Stimulated activated effector memory CD8-positive, alpha-beta T cell treated with anti-CD3 and anti-CD28 coated beads, Interleukin-12 subunit alpha, Interleukin-12 subunit beta, amount 100 ng/mL, for 72 hours (primary cell): ENCODE results near the gene CLIP4.

ENCODE experiments used
- ATAC-seq: fragments of 150-1000 bp; cut with Tn5 transposase; 2 replicates; pipeline ENCODE4 v1.10.0; 2021
- DNase-seq, 2 donors: peaks; one replicate each; pipeline ENCODE4 v3.0.0; 2021 to 2022; ENCODE audit warnings: low spot score in 2 of 2
- H3K27ac Mint-ChIP-seq: one replicate; pipeline ENCODE4 v1.8.0; 2022; ENCODE audit warnings: mild to moderate bottlenecking, mixed read lengths
- H3K36me3 Mint-ChIP-seq: one replicate; pipeline ENCODE4 v1.8.0; 2022; ENCODE audit warnings: mild to moderate bottlenecking, mixed read lengths
- H3K4me1 Mint-ChIP-seq: one replicate; pipeline ENCODE4 v1.8.0; 2022; ENCODE audit warnings: mixed read lengths
- H3K4me3 Mint-ChIP-seq: one replicate; pipeline ENCODE4 v1.8.0; 2022; ENCODE audit warnings: mild to moderate bottlenecking, mixed read lengths
- H3K9me3 Mint-ChIP-seq: one replicate; pipeline ENCODE4 v1.8.0; 2022; ENCODE audit warnings: mixed read lengths

Gene CLIP4

GRCh38 chr2:29113027-29113686 is 2.1 kb upstream of the CLIP4 start:
- no peak for ATAC-seq
- Mint-ChIP-seq H3K36me3 (peaks cover 18% of the 10 kb centered on the region), H3K27ac (no peak overlapping the region), H3K4me3 (no peak overlapping the region), H3K4me1 (peaks cover 47% of the 10 kb centered on the region), H3K9me3 (no peaks in the 10 kb centered on the region)
- DNase-seq, result no peak

DNA sequence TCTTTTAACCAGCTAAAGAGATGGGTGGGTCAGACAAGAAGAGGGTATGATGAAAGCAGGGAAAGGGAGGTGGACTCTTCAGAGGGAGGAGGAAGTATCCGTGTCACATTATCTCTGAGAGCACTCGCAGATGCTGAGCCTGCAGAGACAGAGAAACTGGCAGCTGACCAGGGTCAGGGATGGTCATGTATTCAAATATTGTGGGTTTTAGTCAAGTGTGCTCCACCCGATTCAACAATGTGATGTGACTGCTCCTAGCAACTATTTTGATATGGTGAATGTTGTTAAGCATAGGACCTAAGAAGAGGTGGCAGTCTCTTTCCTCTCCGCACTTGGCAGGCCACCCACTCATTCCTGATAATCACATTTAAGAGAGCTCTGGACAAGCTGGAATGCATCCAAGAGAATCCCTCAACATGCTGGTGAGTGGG is 1.3 kb upstream of the CLIP4 start:
- Mint-ChIP-seq H3K27ac (peak overlapping the region; percentile 95), H3K9me3 (no peaks in the 10 kb centered on the region), H3K4me1 (peaks cover 51% of the 10 kb centered on the region), H3K4me3 (peak overlapping the region; percentile 81), H3K36me3 (peaks cover 18% of the 10 kb centered on the region)
- ATAC-seq (no peak), DNase-seq (peak in 1 of 2 donors; percentile 47)

DNA sequence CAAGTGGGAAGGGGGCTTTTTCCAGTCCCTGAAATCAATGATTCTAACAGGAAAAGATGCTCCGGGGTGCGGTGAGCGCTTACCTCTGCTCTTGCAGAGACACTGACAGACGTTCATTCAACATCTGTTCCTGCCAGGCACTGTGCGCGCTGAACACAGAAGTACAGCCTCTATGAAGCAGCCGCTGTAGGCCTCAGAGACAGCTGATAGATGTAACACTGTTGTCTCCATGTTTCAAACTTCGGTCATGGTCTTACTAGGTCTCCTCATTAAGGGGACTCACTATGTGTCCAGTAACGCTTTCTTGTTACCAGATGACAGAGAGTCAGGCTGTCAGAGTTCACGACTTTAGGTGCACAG is 649 bp upstream of the CLIP4 start:
- Mint-ChIP-seq H3K36me3 (peaks cover 18% of the 10 kb centered on the region), H3K27ac (peak overlapping the region; percentile 95), H3K9me3 (no peaks in the 10 kb centered on the region), H3K4me1 (peaks cover 57% of the 10 kb centered on the region), H3K4me3 (peak overlapping the region; percentile 81)
- no peak for ATAC-seq
- no peak for DNase-seq

GRCh38 chr2:29115797-29116781 is 874 bp downstream of the CLIP4 start:
- Mint-ChIP-seq H3K9me3 (no peaks in the 10 kb centered on the region), H3K4me3 (peak overlapping the region; percentile 74), H3K4me1 (peaks cover 56% of the 10 kb centered on the region), H3K27ac (peak overlapping the region; percentile 67), H3K36me3 (peaks cover 18% of the 10 kb centered on the region)
- ATAC-seq (peak; percentile 71), DNase-seq (peak; percentile 40 to 77)

- DNase-seq (no peak), ATAC-seq (no peak)
- Mint-ChIP-seq H3K9me3 (no peaks in the 10 kb centered on the region), H3K27ac (peak overlapping the region; percentile 67), H3K4me3 (peak overlapping the region; percentile 74), H3K36me3 (peaks cover 30% of the 10 kb centered on the region), H3K4me1 (peaks cover 49% of the 10 kb centered on the region)
Observed at GRCh38 chr2:29117636-29118303, 2.6 kb downstream of the CLIP4 start.

- DNase-seq (no peak), ATAC-seq (no peak)
- H3K4me3 Mint-ChIP-seq, result no peak overlapping the region
- peaks cover 45% of the 10 kb centered on the region for H3K36me3 Mint-ChIP-seq
- H3K27ac Mint-ChIP-seq, result peak overlapping the region; percentile 34
- H3K4me1 Mint-ChIP-seq, result peaks cover 55% of the 10 kb centered on the region
- peaks cover 7% of the 10 kb centered on the region for H3K9me3 Mint-ChIP-seq
Observed at GRCh38 chr2:29119211-29119610, 4.0 kb downstream of the CLIP4 start.

GRCh38 chr2:29120846-29121245 is 5.6 kb downstream of the CLIP4 start:
- H3K36me3 Mint-ChIP-seq, result peaks cover 52% of the 10 kb centered on the region
- peaks cover 58% of the 10 kb centered on the region for H3K4me1 Mint-ChIP-seq
- no peak overlapping the region for H3K27ac Mint-ChIP-seq
- H3K9me3 Mint-ChIP-seq, result peaks cover 11% of the 10 kb centered on the region
- ATAC-seq (no peak), DNase-seq (no peak)
- H3K4me3 Mint-ChIP-seq, result no peak overlapping the region

DNA sequence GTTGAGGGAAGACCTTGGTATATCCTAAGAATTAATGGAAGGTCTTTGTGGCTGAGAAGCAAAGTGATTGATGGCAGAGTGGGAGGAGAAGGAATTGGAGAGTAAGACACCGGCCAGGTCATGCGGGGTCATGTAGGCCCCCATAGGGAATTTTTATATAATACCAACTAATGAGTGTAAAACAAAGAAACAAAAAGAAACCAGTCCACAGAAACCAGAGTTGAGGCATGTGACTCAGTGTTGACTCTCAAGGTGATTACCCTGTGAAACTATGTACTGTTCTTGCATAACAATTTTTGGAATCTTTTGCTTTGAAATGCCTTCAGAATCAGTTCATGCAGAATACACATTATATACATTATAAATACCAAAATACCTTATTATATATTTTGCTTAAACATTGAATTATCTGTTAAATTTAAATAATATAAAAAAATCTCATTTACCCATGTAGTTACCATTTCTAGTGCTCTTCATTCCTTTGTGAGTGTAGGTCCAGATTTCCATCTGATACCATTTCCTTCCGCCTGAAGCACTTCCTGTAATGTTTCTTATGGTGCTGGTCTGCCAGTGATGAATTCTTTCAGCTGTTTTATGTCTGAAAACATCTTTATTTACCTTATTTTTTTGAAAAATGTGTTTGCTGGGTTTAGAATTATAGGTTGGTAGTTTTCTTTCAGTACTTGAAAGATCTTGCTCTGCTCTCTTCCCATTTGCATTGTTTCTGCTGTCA is 8.6 kb downstream of the CLIP4 start:
- peak overlapping the region; percentile 46 for H3K27ac Mint-ChIP-seq
- peak; percentile 93 for ATAC-seq
- DNase-seq, result no peak
- H3K4me3 Mint-ChIP-seq, result peak overlapping the region; percentile 15
- H3K9me3 Mint-ChIP-seq, result peaks cover 11% of the 10 kb centered on the region
- peaks cover 52% of the 10 kb centered on the region for H3K4me1 Mint-ChIP-seq
- peaks cover 65% of the 10 kb centered on the region for H3K36me3 Mint-ChIP-seq

- ATAC-seq (no peak), DNase-seq (no peak)
- H3K27ac Mint-ChIP-seq, result no peak overlapping the region
- peaks cover 11% of the 10 kb centered on the region for H3K9me3 Mint-ChIP-seq
- peaks cover 67% of the 10 kb centered on the region for H3K36me3 Mint-ChIP-seq
- H3K4me1 Mint-ChIP-seq, result peaks cover 47% of the 10 kb centered on the region
- no peak overlapping the region for H3K4me3 Mint-ChIP-seq
Observed at GRCh38 chr2:29124504-29124903, 9.3 kb downstream of the CLIP4 start.

- Mint-ChIP-seq H3K4me1 (peaks cover 33% of the 10 kb centered on the region), H3K9me3 (peaks cover under 1% of the 10 kb centered on the region), H3K4me3 (peak overlapping the region; percentile 60), H3K27ac (peak overlapping the region; percentile 91), H3K36me3 (peaks cover 83% of the 10 kb centered on the region)
- DNase-seq, result no peak
- peak; percentile 53 for ATAC-seq
Observed at GRCh38 chr2:29129586-29130281, 14.5 kb downstream of the CLIP4 start.

DNA sequence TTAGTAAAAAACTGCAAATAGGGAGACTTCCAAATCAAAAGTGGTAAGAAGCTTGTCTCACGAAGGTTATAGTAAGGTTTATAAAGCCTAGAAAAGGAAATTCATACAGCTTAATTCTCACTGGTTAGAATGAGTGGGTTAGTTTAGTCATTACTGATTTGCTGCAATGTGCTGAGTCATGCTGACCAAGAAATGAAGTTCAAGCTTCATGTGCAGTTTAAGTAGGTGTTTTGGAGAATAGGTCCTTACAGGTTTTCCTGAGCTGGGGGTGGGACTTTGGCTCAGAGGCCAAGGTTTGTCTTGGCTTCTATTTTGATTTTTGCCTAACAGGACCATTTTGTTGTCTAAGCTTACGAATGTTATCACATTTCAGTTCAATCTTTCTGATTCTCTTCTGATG is 15.1 kb downstream of the CLIP4 start:
- ATAC-seq, result peak; percentile 100
- no peaks in the 10 kb centered on the region for H3K9me3 Mint-ChIP-seq
- H3K4me1 Mint-ChIP-seq, result peaks cover 30% of the 10 kb centered on the region
- H3K27ac Mint-ChIP-seq, result peak overlapping the region; percentile 91
- no peak for DNase-seq
- peak overlapping the region; percentile 60 for H3K4me3 Mint-ChIP-seq
- peaks cover 78% of the 10 kb centered on the region for H3K36me3 Mint-ChIP-seq

DNA sequence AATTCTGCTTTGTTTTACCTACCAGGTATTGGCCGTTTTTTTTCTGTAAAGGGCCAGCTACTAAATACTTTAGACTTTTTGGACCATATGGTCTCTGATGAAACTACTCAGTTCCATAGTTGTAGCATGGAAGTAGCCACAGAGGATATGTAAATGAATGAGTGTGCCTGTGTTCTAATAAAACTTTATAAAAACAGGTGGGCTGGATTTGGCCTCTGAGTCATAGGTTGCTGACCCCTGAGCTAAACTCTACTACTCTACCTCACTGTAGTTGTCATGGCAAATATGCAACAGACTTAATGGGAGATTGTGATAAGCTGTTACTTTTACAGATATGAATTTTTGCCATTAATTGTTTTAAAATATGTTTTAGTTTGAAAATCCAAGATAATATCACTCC is 19.7 kb downstream of the CLIP4 start:
- Mint-ChIP-seq H3K4me1 (peaks cover 43% of the 10 kb centered on the region), H3K36me3 (peaks cover 81% of the 10 kb centered on the region), H3K4me3 (no peak overlapping the region), H3K9me3 (no peaks in the 10 kb centered on the region), H3K27ac (no peak overlapping the region)
- ATAC-seq (no peak), DNase-seq (no peak)

GRCh38 chr2:29139152-29139551 is 23.9 kb downstream of the CLIP4 start:
- DNase-seq (no peak), ATAC-seq (no peak)
- Mint-ChIP-seq H3K9me3 (no peaks in the 10 kb centered on the region), H3K27ac (no peak overlapping the region), H3K4me1 (peaks cover 49% of the 10 kb centered on the region), H3K4me3 (no peak overlapping the region), H3K36me3 (peaks cover 71% of the 10 kb centered on the region)

DNA sequence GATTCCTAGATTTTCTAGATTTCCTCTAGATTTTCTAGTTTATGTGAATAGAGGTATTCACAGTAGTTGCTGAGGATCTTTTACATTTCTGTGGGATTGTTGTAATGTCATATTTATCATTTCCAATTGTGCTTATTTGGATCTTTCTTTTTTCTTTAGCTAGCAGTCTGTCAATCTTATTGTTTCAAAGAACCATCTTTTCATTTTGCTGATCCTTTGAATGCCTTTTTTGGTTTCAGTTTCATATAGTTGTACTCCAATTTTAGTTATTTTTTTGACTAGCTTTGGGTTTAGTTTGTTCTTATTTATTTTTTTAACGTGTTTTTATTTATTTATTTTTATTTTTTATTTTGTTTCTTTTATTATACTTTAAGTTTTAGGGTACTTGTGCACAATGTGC is 24.5 kb downstream of the CLIP4 start:
- Mint-ChIP-seq H3K36me3 (peaks cover 71% of the 10 kb centered on the region), H3K9me3 (no peaks in the 10 kb centered on the region), H3K4me3 (no peak overlapping the region), H3K4me1 (peaks cover 49% of the 10 kb centered on the region), H3K27ac (no peak overlapping the region)
- ATAC-seq (no peak), DNase-seq (no peak)
